Parietal lobe (tissue), 1 donor: ENCODE results near the gene MSANTD1. TPM values are rescaled to one million over a fixed set of nuclear protein-coding genes. Genes with fewer than 3 reads are reported as not detected.

Experiments used
- total RNA-seq: library from RNA; depleted of rRNA; stranded (reverse); fragments of >200 nt; gene quantifications from one replicate; pipeline ENCODE4 v1.2.3, GENCODE V29; 2014

The MSANTD1 gene
- 11.0 TPM for total RNA-seq

DNA sequence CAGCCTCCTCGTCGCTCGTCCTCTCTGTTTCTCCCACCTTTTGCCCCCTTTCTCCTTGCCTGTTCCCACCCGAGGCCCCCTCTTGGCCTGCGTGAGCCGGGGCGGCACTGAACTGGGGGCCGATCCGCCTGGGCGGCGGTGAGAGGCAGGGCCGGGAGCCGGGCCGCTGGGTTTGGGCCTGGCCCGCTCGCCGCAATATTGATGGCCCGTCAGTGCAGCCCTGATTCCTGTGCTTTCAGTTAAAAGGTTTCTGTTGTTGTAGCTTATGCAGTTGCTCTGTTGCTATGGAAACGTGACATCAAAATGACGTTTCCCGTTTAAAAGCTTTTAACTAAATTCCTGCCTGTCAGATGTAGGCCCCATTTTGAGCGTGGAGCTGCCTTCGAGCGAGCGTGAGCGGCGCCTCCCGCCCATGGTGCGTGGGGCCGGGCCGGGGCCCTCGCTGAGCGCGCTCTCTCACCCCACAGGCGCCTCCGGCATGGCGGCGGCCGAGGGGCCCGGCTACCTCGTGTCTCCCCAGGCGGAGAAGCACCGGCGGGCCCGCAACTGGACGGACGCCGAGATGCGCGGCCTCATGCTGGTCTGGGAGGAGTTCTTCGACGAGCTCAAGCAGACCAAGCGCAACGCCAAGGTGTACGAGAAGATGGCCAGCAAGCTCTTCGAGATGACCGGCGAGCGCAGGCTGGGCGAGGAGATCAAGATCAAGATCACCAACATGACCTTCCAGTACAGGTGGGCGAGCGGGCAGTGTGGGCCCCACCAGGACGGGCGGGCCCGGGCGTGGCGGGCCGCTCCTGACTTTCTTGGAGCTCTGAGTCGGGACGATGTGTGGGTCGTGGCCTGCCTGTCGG lies at the start of gene MSANTD1:
MSANTD1 (plus strand) TSS at position 349 of the 851 bp plus-strand sequence; CDS start at position 413, 64 bp downstream.

DNA sequence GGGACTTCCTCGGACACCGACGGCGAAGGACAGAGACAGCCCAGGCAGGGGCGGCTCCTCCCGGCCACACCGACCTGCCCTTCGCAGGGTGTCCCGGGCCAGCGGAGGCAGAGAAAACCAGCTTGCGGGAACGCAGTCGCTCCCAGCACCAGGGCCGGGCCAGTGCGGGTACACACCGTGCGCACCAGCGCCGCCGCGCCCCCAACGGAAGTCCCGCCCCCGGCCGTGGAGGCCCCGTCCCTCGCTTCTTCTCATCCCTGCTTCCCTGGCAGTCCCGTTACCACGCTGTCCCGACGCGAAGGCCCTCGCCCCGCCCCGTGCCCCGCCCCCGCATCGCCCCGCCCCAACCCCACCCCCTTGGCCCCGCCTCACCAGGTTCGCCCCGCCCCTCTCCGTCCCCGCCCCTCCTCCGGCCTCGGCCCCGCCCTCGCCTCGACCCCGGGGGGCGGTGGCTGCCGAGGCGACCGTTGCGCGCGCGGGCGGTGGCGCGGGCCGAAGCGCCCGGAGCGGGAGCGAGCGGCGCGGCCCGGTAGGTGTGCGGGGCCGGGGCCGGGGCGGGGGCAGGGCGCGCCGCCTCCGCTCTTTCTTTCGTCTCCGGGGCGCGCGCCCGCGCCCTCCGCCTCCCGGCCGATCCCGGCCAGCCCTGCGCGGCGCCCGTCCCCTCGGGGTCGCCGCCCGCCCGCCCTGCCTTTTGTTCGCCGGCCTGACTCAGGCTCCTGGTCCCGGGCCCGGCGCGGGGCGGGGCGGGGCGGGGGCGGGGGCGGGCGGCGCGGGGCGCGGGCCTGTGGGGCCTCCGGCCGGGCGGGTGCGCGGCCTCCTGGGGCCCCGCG lies 43.8 kb downstream of the MSANTD1 start, which contains the start of gene RGS12:
RGS12 (plus strand) TSS at position 451 of the 830 bp plus-strand sequence. CDS start 23,150 bp downstream, outside the sequence.

Other genes starting within 250 kb of the MSANTD1 start
- gene HTT-AS, start 174.6 kb upstream of the MSANTD1 start, total RNA-seq, result not detected
- 210 TPM for gene HTT, start 174.5 kb upstream of the MSANTD1 start, total RNA-seq
- gene RGS12, start 43.9 kb downstream of the MSANTD1 start, total RNA-seq, result 133 TPM
- gene HGFAC, start 192.8 kb downstream of the MSANTD1 start, total RNA-seq, result 8.8 TPM
- gene DOK7, start 214.1 kb downstream of the MSANTD1 start, total RNA-seq, result 0.63 TPM